Activated CD4-positive, alpha-beta T cell treated with anti-CD3 and anti-CD28 coated beads for 1 hour (primary cell): ENCODE data around the gene KIAA1549.
"Not testable (repeated sequence)": the region's sequence is repeated elsewhere in the genome, so short reads cannot be mapped to it uniquely, and the experiment has no call there.

ENCODE experiments used
- DNase-seq: peaks from one replicate; pipeline ENCODE4 v3.0.0-alpha.2; 2020

The KIAA1549 gene

GRCh38 chr7:138843632-138844580 is 137.3 kb downstream of the KIAA1549 start:
- DNase-seq: no peak

- DNase-seq: no peak
Observed at GRCh38 chr7:138842111-138842510, 139.1 kb downstream of the KIAA1549 start.

GRCh38 chr7:138838166-138838565 is 143.0 kb downstream of the KIAA1549 start:
- DNase-seq: no peak

GRCh38 chr7:138837627-138838026 is 143.6 kb downstream of the KIAA1549 start:
- DNase-seq: no peak

GRCh38 chr7:138835087-138835486 is 146.1 kb downstream of the KIAA1549 start:
- DNase-seq: no peak

- no peak for DNase-seq
Observed at GRCh38 chr7:138834583-138834982, 146.6 kb downstream of the KIAA1549 start.

- no peak for DNase-seq
Observed at GRCh38 chr7:138833596-138833995, 147.6 kb downstream of the KIAA1549 start.

GRCh38 chr7:138832966-138833365 is 148.2 kb downstream of the KIAA1549 start:
- no peak for DNase-seq

- no peak for DNase-seq
Observed at GRCh38 chr7:138829335-138829734, 151.9 kb downstream of the KIAA1549 start.

- no peak for DNase-seq
Observed at GRCh38 chr7:138828302-138828701, 152.9 kb downstream of the KIAA1549 start.

- DNase-seq: no peak
Observed at GRCh38 chr7:138825049-138825721, 156.0 kb downstream of the KIAA1549 start.

- no peak for DNase-seq
Observed at GRCh38 chr7:138822867-138823535, 158.2 kb downstream of the KIAA1549 start.

- no peak for DNase-seq
Observed at GRCh38 chr7:138821912-138822311, 159.3 kb downstream of the KIAA1549 start.

GRCh38 chr7:138819625-138820024 is 161.6 kb downstream of the KIAA1549 start:
- DNase-seq: no peak

- no peak for DNase-seq
Observed at GRCh38 chr7:138816650-138817049, 164.5 kb downstream of the KIAA1549 start.

- no peak for DNase-seq
Observed at GRCh38 chr7:138814816-138815332, 166.3 kb downstream of the KIAA1549 start.

GRCh38 chr7:138813945-138814344 is 167.2 kb downstream of the KIAA1549 start:
- no peak for DNase-seq

GRCh38 chr7:138811327-138811726 is 169.9 kb downstream of the KIAA1549 start:
- DNase-seq: not testable (repeated sequence)

GRCh38 chr7:138809346-138809745 is 171.8 kb downstream of the KIAA1549 start:
- no peak for DNase-seq

GRCh38 chr7:138804618-138805017 is 176.6 kb downstream of the KIAA1549 start:
- no peak for DNase-seq

GRCh38 chr7:138802706-138803105 is 178.5 kb downstream of the KIAA1549 start:
- no peak for DNase-seq

- DNase-seq: no peak
Observed at GRCh38 chr7:138801256-138801655, 179.9 kb downstream of the KIAA1549 start.

- DNase-seq: no peak
Observed at GRCh38 chr7:138799336-138800000, 181.7 kb downstream of the KIAA1549 start.
